Endometrial microvascular endothelial cells (primary cell): ENCODE data around the gene LPO. TPM values are rescaled to one million over a fixed set of nuclear protein-coding genes. Genes with fewer than 3 reads are reported as not detected.

Experiments
- in situ Hi-C: cut with HindIII; loops from 2 replicates; pipeline ENCODE4 v1.10.0; 2017; ENCODE audit warnings: low sequenced_read_pairs, low pct_unique_long_range_greater_than_20kb; ENCODE audit errors: inconsistent ontology term
- total RNA-seq: library from RNA; depleted of rRNA; stranded (reverse); fragments of >200 nt; gene quantifications from one replicate; pipeline ENCODE4 v1.2.3, GENCODE V29; 2015; ENCODE audit errors: inconsistent ontology term

Gene LPO
- total RNA-seq, 1 donor from 2014 or later = not detected

GRCh38 chr17:58249270-58250133, 11.1 kb downstream of the LPO start:
- in situ Hi-C loops = no loop called here

GRCh38 chr17:58250344-58251011, 12.1 kb downstream of the LPO start:
- in situ Hi-C loops = no loop called here

GRCh38 chr17:58252141-58252540, 13.8 kb downstream of the LPO start:
- in situ Hi-C loops = no loop called here

- in situ Hi-C loops = no loop called here
Observed at GRCh38 chr17:58253082-58253481, 14.7 kb downstream of the LPO start.

GRCh38 chr17:58254803-58255202, 16.4 kb downstream of the LPO start:
- in situ Hi-C loops = no loop called here

- in situ Hi-C loops = no loop called here
Observed at GRCh38 chr17:58262149-58262548, 23.8 kb downstream of the LPO start.

GRCh38 chr17:58263773-58264172, 25.4 kb downstream of the LPO start:
- in situ Hi-C loops = no loop called here

- in situ Hi-C loops = no loop called here
Observed at GRCh38 chr17:58264407-58265103, 26.2 kb downstream of the LPO start.

GRCh38 chr17:58265271-58265670, 26.9 kb downstream of the LPO start:
- in situ Hi-C loops = no loop called here

GRCh38 chr17:58265902-58266875, 27.8 kb downstream of the LPO start:
- in situ Hi-C loops = no loop called here

GRCh38 chr17:58267347-58268324, 29.3 kb downstream of the LPO start:
- in situ Hi-C loops = no loop called here

- in situ Hi-C loops = no loop called here
Observed at GRCh38 chr17:58268326-58268725, 29.9 kb downstream of the LPO start.

- in situ Hi-C loops = no loop called here
Observed at GRCh38 chr17:58268774-58269556, 30.6 kb downstream of the LPO start.

- in situ Hi-C loops = no loop called here
Observed at GRCh38 chr17:58269557-58270291, 31.3 kb downstream of the LPO start.

GRCh38 chr17:58270476-58271215, 32.3 kb downstream of the LPO start:
- in situ Hi-C loops = no loop called here
